DND-41 (cell line): Measurements from ENCODE around the gene BCL2L11.

Experiments
- ATAC-seq: fragments of 200-7000 bp; cut with Tn5 transposase; 3 replicates; pipeline ENCODE4 v1.9.1; 2021; ENCODE audit warnings: low read depth; ENCODE audit not compliant: insufficient read depth
- DNase-seq: peaks from one replicate; pipeline ENCODE4 v3.0.0-alpha.2; 2020
- H2AFZ ChIP-seq: 2 replicates; pipeline ENCODE4 v1.6.0; 2012; ENCODE audit warnings: low read depth, low read length
- H3K27ac ChIP-seq: 2 replicates; pipeline ENCODE4 v1.5.1; 2012; ENCODE audit warnings: low read length, inconsistent platforms
- H3K27me3 ChIP-seq: fragments of 200-600 bp; sonication (generic); 2 replicates; pipeline ENCODE4 v1.6.0; 2012; ENCODE audit warnings: low read length, mild to moderate bottlenecking, inconsistent platforms; ENCODE audit not compliant: insufficient read depth, poor library complexity
- H3K36me3 ChIP-seq: 2 replicates; pipeline ENCODE4 v1.5.1; 2012; ENCODE audit warnings: low read length, inconsistent platforms; ENCODE audit not compliant: insufficient read depth
- H3K4me1 ChIP-seq: 2 replicates; pipeline ENCODE4 v1.5.1; 2012; ENCODE audit warnings: mild to moderate bottlenecking, low read length; ENCODE audit not compliant: insufficient read depth
- H3K4me2 ChIP-seq: 2 replicates; pipeline ENCODE4 v1.6.0; 2012; ENCODE audit warnings: mild to moderate bottlenecking, moderate library complexity, low read length, inconsistent platforms; ENCODE audit not compliant: insufficient read depth
- H3K4me3 ChIP-seq, 2 experiments: fragments of 200-600 bp in 1 of 2; shearing (Covaris generic) in 1 of 2; 2 replicates each; pipeline ENCODE4 v1.5.1; 2012 to 2016; ENCODE audit warnings: inconsistent platforms in 2 of 2, low read length in 2 of 2, mild to moderate bottlenecking in 2 of 2, low read depth in 1 of 2, moderate library complexity in 1 of 2
- H3K79me2 ChIP-seq: 2 replicates; pipeline ENCODE4 v1.6.0; 2012; ENCODE audit warnings: low read length, inconsistent platforms; ENCODE audit not compliant: insufficient read depth
- H3K9ac ChIP-seq: 2 replicates; pipeline ENCODE4 v1.6.0; 2012; ENCODE audit warnings: low read depth, mild to moderate bottlenecking, inconsistent platforms, low read length, moderate library complexity
- H3K9me3 ChIP-seq: 2 replicates; pipeline ENCODE4 v1.5.1; 2012; ENCODE audit warnings: low read length, moderate library complexity, mild to moderate bottlenecking, inconsistent platforms; ENCODE audit not compliant: insufficient read depth, severe bottlenecking
- H4K20me1 ChIP-seq: 2 replicates; pipeline ENCODE4 v1.6.0; 2012; ENCODE audit warnings: low read length; ENCODE audit not compliant: insufficient read depth
- EZH2 ChIP-seq: IDR thresholded peaks from 3 replicates; pipeline ENCODE4 v1.6.1; 2012; ENCODE audit warnings: borderline replicate concordance, low read depth, mild to moderate bottlenecking, moderate library complexity, low read length, inconsistent platforms; ENCODE audit not compliant: severe bottlenecking
- TF ChIP-seq, protein P1 (sequence below): IDR thresholded peaks from 2 replicates; pipeline ENCODE4 v1.5.1; 2012; ENCODE audit warnings: borderline replicate concordance, low read length, moderate library complexity, mild to moderate bottlenecking; ENCODE audit not compliant: poor library complexity, severe bottlenecking; ENCODE audit errors: extremely low read depth

The BCL2L11 gene

GRCh38 chr2:111208639-111209038 lies 87.9 kb downstream of the BCL2L11 start:
- H3K4me2 ChIP-seq: no peak overlapping the region
- H3K36me3 ChIP-seq: peaks cover 6% of the 10 kb centered on the region; the same call in 1 of the 2 replicates
- H2AFZ ChIP-seq: no peak overlapping the region
- DNase-seq: no peak
- ATAC-seq: no peak
- no peak overlapping the region for H3K4me3 ChIP-seq
- peaks cover 11% of the 10 kb centered on the region for H3K9me3 ChIP-seq
- no peaks in the 10 kb centered on the region for H4K20me1 ChIP-seq
- no peaks in the 10 kb centered on the region for H3K79me2 ChIP-seq
- no peaks in the 10 kb centered on the region for H3K27me3 ChIP-seq
- no peak overlapping the region for H3K27ac ChIP-seq
- H3K4me1 ChIP-seq: no peaks in the 10 kb centered on the region
- no peak overlapping the region for H3K9ac ChIP-seq
- no peak for TF ChIP-seq EZH2
- TF ChIP-seq, protein P1, sequence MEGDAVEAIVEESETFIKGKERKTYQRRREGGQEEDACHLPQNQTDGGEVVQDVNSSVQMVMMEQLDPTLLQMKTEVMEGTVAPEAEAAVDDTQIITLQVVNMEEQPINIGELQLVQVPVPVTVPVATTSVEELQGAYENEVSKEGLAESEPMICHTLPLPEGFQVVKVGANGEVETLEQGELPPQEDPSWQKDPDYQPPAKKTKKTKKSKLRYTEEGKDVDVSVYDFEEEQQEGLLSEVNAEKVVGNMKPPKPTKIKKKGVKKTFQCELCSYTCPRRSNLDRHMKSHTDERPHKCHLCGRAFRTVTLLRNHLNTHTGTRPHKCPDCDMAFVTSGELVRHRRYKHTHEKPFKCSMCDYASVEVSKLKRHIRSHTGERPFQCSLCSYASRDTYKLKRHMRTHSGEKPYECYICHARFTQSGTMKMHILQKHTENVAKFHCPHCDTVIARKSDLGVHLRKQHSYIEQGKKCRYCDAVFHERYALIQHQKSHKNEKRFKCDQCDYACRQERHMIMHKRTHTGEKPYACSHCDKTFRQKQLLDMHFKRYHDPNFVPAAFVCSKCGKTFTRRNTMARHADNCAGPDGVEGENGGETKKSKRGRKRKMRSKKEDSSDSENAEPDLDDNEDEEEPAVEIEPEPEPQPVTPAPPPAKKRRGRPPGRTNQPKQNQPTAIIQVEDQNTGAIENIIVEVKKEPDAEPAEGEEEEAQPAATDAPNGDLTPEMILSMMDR: no peak

DNA sequence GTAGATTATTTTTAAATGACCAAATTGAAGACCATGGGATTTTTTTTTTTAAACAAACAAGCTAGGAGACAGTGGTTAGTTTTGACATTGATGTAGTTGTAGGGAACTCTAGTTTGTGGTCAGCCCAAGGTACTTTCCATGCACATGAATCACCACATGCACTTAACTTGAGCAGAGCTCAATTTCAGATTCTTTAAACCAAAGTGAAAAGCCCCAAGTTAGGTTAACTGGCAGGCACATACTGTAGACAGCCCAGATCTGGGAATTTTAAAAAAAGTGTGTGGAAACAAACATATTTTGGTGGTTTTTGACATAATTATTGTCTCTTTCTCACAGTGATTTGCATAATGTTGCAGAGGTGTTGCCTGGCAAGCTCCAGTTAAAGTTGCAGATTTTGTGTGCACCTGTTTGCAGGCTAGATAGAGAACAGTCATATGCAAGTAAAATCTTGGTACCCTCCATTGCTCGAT lies 88.4 kb downstream of the BCL2L11 start:
- H3K27ac ChIP-seq: no peak overlapping the region
- no peak overlapping the region for H3K9ac ChIP-seq
- no peak for TF ChIP-seq EZH2
- TF ChIP-seq, protein P1: no peak
- no peak overlapping the region for H2AFZ ChIP-seq
- H3K9me3 ChIP-seq: peaks cover 15% of the 10 kb centered on the region
- DNase-seq: no peak
- peak; percentile 53; the same call in 2 of the 3 replicates for ATAC-seq
- no peak overlapping the region for H3K4me2 ChIP-seq
- H3K79me2 ChIP-seq: no peaks in the 10 kb centered on the region
- no peaks in the 10 kb centered on the region for H3K4me1 ChIP-seq
- H3K36me3 ChIP-seq: peaks cover 6% of the 10 kb centered on the region; the same call in 1 of the 2 replicates
- no peaks in the 10 kb centered on the region for H3K27me3 ChIP-seq
- no peaks in the 10 kb centered on the region for H4K20me1 ChIP-seq
- no peak overlapping the region for H3K4me3 ChIP-seq

DNA sequence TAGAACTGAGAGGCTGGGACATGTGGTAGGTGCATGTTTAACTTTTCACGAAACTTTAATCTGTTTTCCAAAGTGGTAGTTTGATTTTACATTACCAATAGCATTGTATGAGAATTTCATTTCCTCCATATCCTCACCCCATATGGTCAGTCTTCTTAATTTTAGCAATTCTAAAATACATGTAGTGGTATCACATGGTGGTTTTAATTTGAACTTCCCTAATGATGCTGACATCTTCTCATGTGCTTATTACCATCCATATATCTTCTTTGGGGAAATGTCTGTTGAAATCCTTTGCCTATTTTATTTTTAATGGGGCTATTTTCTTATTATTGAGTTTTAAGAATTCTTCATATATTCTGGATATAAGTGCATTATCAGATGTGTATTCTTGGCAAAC lies 89.3 kb downstream of the BCL2L11 start:
- H4K20me1 ChIP-seq: no peaks in the 10 kb centered on the region
- DNase-seq (no peak), ATAC-seq (no peak)
- H3K9me3 ChIP-seq: peaks cover 25% of the 10 kb centered on the region
- no peaks in the 10 kb centered on the region for H3K79me2 ChIP-seq
- no peak overlapping the region for H3K4me2 ChIP-seq
- TF ChIP-seq, protein P1: no peak
- TF ChIP-seq EZH2: no peak
- no peak overlapping the region for H3K27ac ChIP-seq
- H2AFZ ChIP-seq: no peak overlapping the region
- no peak overlapping the region for H3K9ac ChIP-seq
- no peaks in the 10 kb centered on the region for H3K4me1 ChIP-seq
- no peaks in the 10 kb centered on the region for H3K27me3 ChIP-seq
- H3K36me3 ChIP-seq: peaks cover 9% of the 10 kb centered on the region; the same call in 1 of the 2 replicates
- H3K4me3 ChIP-seq: no peak overlapping the region

GRCh38 chr2:111213877-111214276 lies 93.2 kb downstream of the BCL2L11 start:
- H3K36me3 ChIP-seq: peaks cover 3% of the 10 kb centered on the region; the same call in 1 of the 2 replicates
- H3K4me1 ChIP-seq: no peaks in the 10 kb centered on the region
- no peak for TF ChIP-seq EZH2
- TF ChIP-seq, protein P1: no peak
- peaks cover 37% of the 10 kb centered on the region for H3K9me3 ChIP-seq
- ATAC-seq: no peak
- H3K9ac ChIP-seq: no peak overlapping the region
- H4K20me1 ChIP-seq: no peaks in the 10 kb centered on the region
- H3K79me2 ChIP-seq: no peaks in the 10 kb centered on the region
- no peak overlapping the region for H2AFZ ChIP-seq
- H3K4me3 ChIP-seq: no peak overlapping the region
- no peak overlapping the region for H3K4me2 ChIP-seq
- no peak overlapping the region for H3K27ac ChIP-seq
- DNase-seq: no peak
- H3K27me3 ChIP-seq: no peaks in the 10 kb centered on the region
